Activated naive CD4-positive, alpha-beta T cell treated with anti-CD3 and anti-CD28 coated beads, Interleukin-2, amount 50 U/mL, for 24 hours (primary cell): ENCODE data around the gene SPDEF.

ENCODE experiments used
- H3K27ac Mint-ChIP-seq: one replicate; pipeline ENCODE4 v1.8.0; 2021; ENCODE audit warnings: mild to moderate bottlenecking, mixed read lengths
- H3K27me3 Mint-ChIP-seq: one replicate; pipeline ENCODE4 v1.8.0; 2021; ENCODE audit warnings: mixed read lengths
- H3K36me3 Mint-ChIP-seq: one replicate; pipeline ENCODE4 v1.8.0; 2021; ENCODE audit warnings: mixed read lengths
- H3K4me1 Mint-ChIP-seq: one replicate; pipeline ENCODE4 v1.8.0; 2021; ENCODE audit warnings: mixed read lengths
- H3K4me3 Mint-ChIP-seq: one replicate; pipeline ENCODE4 v1.8.0; 2021; ENCODE audit warnings: mild to moderate bottlenecking, mixed read lengths
- H3K9me3 Mint-ChIP-seq: one replicate; pipeline ENCODE4 v1.8.0; 2021; ENCODE audit warnings: mixed read lengths

The SPDEF gene

DNA sequence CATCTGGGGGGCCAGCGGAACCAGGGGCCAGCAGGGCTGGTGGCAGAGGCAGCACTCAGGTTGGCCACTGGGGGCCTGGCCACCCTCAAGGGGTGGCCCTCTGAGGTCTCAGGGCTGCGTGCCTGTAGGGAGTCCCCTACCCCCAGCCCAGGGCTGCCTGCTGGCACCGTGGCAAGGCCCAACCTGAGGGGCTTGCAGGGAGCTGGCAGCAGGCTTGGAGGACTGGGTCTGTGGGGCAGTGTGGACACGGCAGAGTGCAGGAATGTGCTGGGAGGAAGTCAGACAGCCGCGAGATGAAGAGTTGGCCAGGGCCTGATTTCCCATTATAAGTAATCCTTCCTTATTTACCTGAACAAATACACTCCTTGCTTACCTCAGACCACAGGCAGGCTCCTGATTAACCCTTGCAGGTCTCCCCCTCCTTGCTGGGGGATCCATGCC lies at the start of gene SPDEF:
Gene SPDEF, minus strand, starts transcription at position 299 of the 441 bp plus-strand sequence. CDS start 11,874 bp downstream, outside the sequence.
- no peaks in the 10 kb centered on the region for H3K36me3 Mint-ChIP-seq
- no peaks in the 10 kb centered on the region for H3K9me3 Mint-ChIP-seq
- H3K4me3 Mint-ChIP-seq = no peak within 1 kb of the TSS
- no peak within 1 kb of the TSS for H3K27ac Mint-ChIP-seq
- no peaks in the 10 kb centered on the region for H3K27me3 Mint-ChIP-seq
- H3K4me1 Mint-ChIP-seq = peaks cover 4% of the 10 kb centered on the region

DNA sequence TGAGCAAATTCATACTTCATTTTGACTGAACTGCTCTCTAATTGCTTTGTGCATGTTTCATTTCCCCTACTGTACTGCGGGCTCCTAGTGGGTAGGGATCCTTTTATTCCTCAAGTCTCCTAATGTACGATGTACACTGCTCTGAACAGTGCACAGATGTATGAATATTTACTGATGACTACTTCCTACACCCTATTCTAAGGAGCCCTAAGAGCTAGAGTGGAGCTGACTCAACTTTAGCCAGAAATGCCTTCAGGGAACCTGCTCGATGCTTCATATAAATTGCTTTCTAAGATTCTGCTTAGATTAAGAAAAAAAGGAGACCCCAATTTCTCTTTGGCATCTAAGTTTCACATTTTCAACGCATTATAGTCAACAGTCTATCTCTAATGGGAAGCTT lies 47.6 kb upstream of the SPDEF start:
- H3K9me3 Mint-ChIP-seq = no peaks in the 10 kb centered on the region
- peaks cover 5% of the 10 kb centered on the region for H3K36me3 Mint-ChIP-seq
- no peaks in the 10 kb centered on the region for H3K27me3 Mint-ChIP-seq
- no peak overlapping the region for H3K27ac Mint-ChIP-seq
- no peak overlapping the region for H3K4me3 Mint-ChIP-seq
- H3K4me1 Mint-ChIP-seq = peaks cover 32% of the 10 kb centered on the region

- H3K36me3 Mint-ChIP-seq = peaks cover 5% of the 10 kb centered on the region
- H3K4me1 Mint-ChIP-seq = peaks cover 44% of the 10 kb centered on the region
- no peak overlapping the region for H3K4me3 Mint-ChIP-seq
- no peaks in the 10 kb centered on the region for H3K27me3 Mint-ChIP-seq
- no peaks in the 10 kb centered on the region for H3K9me3 Mint-ChIP-seq
- H3K27ac Mint-ChIP-seq = no peak overlapping the region
Observed at GRCh38 chr6:34602318-34603111, 46.4 kb upstream of the SPDEF start.

DNA sequence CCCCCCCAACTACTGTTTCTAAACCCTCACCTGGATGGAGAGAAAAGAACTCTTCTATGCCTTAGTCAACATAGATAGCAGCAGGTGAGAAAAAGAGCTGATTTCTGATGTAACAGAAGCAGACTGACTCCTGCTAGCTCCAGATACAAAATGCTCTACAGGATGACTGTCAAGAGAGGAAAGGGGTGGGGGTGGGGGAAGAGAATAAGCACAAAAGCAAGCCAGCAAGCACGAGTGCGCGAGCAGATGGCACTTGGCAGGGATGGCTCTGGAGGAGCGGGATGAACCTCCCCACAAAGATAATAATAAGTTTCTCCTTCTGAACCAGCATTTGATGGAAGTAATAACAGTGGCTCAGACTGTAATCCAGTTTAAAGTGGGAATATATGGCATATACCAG lies 45.6 kb upstream of the SPDEF start:
- Mint-ChIP-seq H3K27ac (no peak overlapping the region), H3K36me3 (peaks cover 5% of the 10 kb centered on the region), H3K9me3 (no peaks in the 10 kb centered on the region), H3K4me1 (peaks cover 48% of the 10 kb centered on the region), H3K27me3 (no peaks in the 10 kb centered on the region), H3K4me3 (no peak overlapping the region)

DNA sequence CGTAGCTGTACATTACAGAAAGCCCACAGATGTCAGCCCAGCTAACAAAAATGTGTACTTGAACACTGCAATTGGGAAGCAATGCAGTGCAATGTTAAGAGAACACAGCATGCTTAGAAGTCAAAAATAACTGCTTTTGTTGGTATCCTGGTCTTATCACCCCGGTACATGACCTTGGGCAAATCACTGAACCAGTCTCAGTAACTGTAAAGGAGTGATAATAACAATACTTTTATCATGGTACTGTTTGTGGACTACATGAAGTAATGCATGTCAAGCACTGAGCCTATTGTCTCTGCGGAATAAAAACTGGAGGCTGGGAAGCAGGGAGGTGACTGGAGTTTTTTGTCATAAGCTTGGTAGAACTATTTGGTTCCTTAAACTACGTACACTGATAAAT lies 44.7 kb upstream of the SPDEF start:
- H3K36me3 Mint-ChIP-seq = peaks cover 4% of the 10 kb centered on the region
- H3K27ac Mint-ChIP-seq = no peak overlapping the region
- peaks cover 52% of the 10 kb centered on the region for H3K4me1 Mint-ChIP-seq
- H3K9me3 Mint-ChIP-seq = no peaks in the 10 kb centered on the region
- no peak overlapping the region for H3K4me3 Mint-ChIP-seq
- no peaks in the 10 kb centered on the region for H3K27me3 Mint-ChIP-seq

GRCh38 chr6:34600101-34600500 lies 44.0 kb upstream of the SPDEF start:
- H3K4me3 Mint-ChIP-seq = no peak overlapping the region
- H3K27ac Mint-ChIP-seq = peak overlapping the region; percentile 67
- no peaks in the 10 kb centered on the region for H3K9me3 Mint-ChIP-seq
- peaks cover 4% of the 10 kb centered on the region for H3K36me3 Mint-ChIP-seq
- H3K27me3 Mint-ChIP-seq = no peaks in the 10 kb centered on the region
- H3K4me1 Mint-ChIP-seq = peaks cover 54% of the 10 kb centered on the region

DNA sequence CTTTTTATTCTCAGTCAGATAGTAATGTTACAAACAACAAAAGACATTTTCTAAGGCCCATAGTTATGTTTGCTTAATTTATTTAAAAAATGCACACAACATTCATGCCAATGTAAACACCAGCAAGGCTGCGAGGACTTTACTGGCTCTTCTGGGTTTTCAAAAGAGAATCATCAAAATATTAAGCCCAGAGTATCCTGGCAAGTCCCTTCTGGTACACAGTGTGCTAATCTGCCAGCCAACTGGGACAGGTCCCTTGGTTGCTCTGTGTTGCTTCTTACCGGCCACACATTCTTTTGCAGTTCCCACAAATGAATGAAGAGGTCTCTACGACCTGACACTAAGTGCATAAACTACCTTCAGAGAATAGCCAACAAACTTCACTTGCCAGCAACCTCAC lies 42.6 kb upstream of the SPDEF start:
- Mint-ChIP-seq H3K9me3 (no peaks in the 10 kb centered on the region), H3K4me3 (no peak overlapping the region), H3K4me1 (peaks cover 63% of the 10 kb centered on the region), H3K27me3 (no peaks in the 10 kb centered on the region), H3K27ac (no peak overlapping the region), H3K36me3 (peaks cover 4% of the 10 kb centered on the region)

DNA sequence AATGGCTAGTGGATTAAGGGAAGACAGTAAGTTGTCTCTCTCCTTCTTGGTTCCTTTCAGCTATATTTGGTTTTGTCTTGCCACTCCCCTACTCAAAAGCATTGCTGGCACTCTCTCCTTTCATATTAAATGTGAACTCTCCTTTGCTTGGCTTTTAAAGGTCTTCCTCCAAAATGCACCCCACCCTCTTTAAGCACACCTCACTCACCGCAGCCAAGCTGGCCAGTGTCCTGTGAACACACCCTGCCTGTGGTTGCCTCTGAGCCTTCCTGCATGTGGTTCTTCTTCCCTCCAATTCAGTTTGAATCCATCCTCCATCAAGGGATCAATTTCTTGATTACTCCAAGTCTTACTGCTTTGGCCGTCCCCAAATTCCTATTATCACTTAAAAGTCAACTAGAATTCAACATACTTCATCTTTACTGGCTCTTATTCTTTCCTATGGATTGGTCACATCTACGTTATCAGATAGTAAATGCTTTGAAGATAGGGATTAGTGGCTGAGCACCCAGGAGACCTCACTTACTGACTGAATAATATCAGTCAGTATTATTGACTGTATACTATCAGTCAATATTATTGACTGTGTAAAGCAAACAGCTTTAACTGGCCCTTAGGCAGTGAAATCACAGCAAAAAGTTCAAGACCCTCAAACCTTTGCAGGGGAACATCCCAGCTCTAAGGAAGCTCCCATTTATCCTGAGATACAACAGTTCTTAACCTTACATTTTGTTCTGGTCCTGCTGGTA lies 41.6 kb upstream of the SPDEF start:
- Mint-ChIP-seq H3K4me1 (peaks cover 69% of the 10 kb centered on the region), H3K4me3 (no peak overlapping the region), H3K27me3 (no peaks in the 10 kb centered on the region), H3K27ac (peak overlapping the region; percentile 82), H3K9me3 (no peaks in the 10 kb centered on the region), H3K36me3 (peaks cover 4% of the 10 kb centered on the region)

- peaks cover 4% of the 10 kb centered on the region for H3K36me3 Mint-ChIP-seq
- H3K27ac Mint-ChIP-seq = peak overlapping the region; percentile 1
- peaks cover 68% of the 10 kb centered on the region for H3K4me1 Mint-ChIP-seq
- no peaks in the 10 kb centered on the region for H3K27me3 Mint-ChIP-seq
- H3K9me3 Mint-ChIP-seq = no peaks in the 10 kb centered on the region
- H3K4me3 Mint-ChIP-seq = no peak overlapping the region
Observed at GRCh38 chr6:34596798-34597197, 40.7 kb upstream of the SPDEF start.

GRCh38 chr6:34595332-34596184 lies 39.4 kb upstream of the SPDEF start:
- Mint-ChIP-seq H3K27ac (no peak overlapping the region), H3K9me3 (no peaks in the 10 kb centered on the region), H3K36me3 (peaks cover 4% of the 10 kb centered on the region), H3K4me1 (peaks cover 63% of the 10 kb centered on the region), H3K4me3 (no peak overlapping the region), H3K27me3 (no peaks in the 10 kb centered on the region)

GRCh38 chr6:34593701-34594100 lies 37.6 kb upstream of the SPDEF start:
- H3K27me3 Mint-ChIP-seq = no peaks in the 10 kb centered on the region
- peaks cover 1% of the 10 kb centered on the region for H3K36me3 Mint-ChIP-seq
- peaks cover 50% of the 10 kb centered on the region for H3K4me1 Mint-ChIP-seq
- H3K9me3 Mint-ChIP-seq = no peaks in the 10 kb centered on the region
- no peak overlapping the region for H3K27ac Mint-ChIP-seq
- H3K4me3 Mint-ChIP-seq = no peak overlapping the region

GRCh38 chr6:34592208-34592952 lies 36.3 kb upstream of the SPDEF start:
- Mint-ChIP-seq H3K27ac (no peak overlapping the region), H3K4me1 (peaks cover 37% of the 10 kb centered on the region), H3K9me3 (no peaks in the 10 kb centered on the region), H3K36me3 (peaks cover 1% of the 10 kb centered on the region), H3K27me3 (no peaks in the 10 kb centered on the region), H3K4me3 (no peak overlapping the region)

DNA sequence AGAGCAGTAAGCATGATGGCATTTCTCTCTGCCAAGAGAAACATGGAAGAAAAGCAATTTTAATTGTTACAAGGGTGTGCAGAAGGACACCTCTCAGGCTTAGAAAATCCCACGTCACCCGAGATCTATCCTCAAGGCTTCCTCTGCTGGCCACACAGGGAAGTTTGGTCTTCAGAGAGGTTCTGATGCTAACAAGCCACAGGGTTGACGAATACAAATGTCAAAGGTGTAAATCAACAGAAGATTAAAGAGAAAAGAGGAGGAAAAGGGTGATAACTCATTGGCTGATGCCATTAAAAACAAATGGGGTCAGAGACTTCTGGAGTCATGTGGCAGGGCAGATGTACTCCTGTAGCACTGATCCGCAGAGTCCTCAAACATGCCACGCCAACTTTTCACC lies 33.6 kb upstream of the SPDEF start:
- Mint-ChIP-seq H3K9me3 (no peaks in the 10 kb centered on the region), H3K4me3 (no peak overlapping the region), H3K36me3 (peaks cover 1% of the 10 kb centered on the region), H3K27ac (no peak overlapping the region), H3K4me1 (peaks cover 25% of the 10 kb centered on the region), H3K27me3 (no peaks in the 10 kb centered on the region)

DNA sequence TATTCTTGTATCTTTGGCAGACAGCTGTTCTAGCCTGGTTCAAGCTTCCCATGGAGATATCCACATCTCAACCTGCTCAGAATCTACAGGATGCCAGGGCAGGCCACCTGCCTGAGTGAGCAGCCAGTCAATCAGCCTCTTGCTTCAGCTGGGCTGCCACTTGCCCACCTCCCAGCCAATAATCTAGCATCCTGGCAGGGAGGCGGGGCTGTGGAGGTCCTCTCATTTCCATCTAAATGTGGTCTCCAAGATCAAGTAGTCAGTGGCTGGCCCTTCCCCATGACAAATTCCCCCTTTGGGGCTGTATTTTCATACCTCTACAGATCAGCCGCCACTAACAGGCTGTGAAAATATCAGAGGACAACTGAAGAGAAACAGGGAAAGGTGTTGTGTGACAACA lies 33.0 kb upstream of the SPDEF start:
- Mint-ChIP-seq H3K9me3 (no peaks in the 10 kb centered on the region), H3K36me3 (peaks cover 1% of the 10 kb centered on the region), H3K4me3 (no peak overlapping the region), H3K27ac (no peak overlapping the region), H3K4me1 (peaks cover 29% of the 10 kb centered on the region), H3K27me3 (no peaks in the 10 kb centered on the region)

- Mint-ChIP-seq H3K4me1 (peaks cover 18% of the 10 kb centered on the region), H3K9me3 (no peaks in the 10 kb centered on the region), H3K36me3 (peaks cover 1% of the 10 kb centered on the region), H3K4me3 (no peak overlapping the region), H3K27me3 (no peaks in the 10 kb centered on the region), H3K27ac (no peak overlapping the region)
Observed at GRCh38 chr6:34587851-34588250, 31.7 kb upstream of the SPDEF start.
